ENCODE data around the gene KRTAP4-6. TPM values are rescaled to one million over a fixed set of nuclear protein-coding genes. Genes with fewer than 3 reads are reported as not detected.
A peak's percentile ranks its signal among the peaks of the same experiment; 100 is the strongest.
"Not testable (repeated sequence)": the region's sequence is repeated elsewhere in the genome, so short reads cannot be mapped to it uniquely, and the experiment has no call there.

Gene KRTAP4-6
- total RNA-seq (2021; fragmentation: NEBNext Ultra II Directional; extraction: Animal tissue kit (Norgen Biotek cat#: 25700)), result not detected
- long read RNA-seq, result 0 reads

GRCh38 chr17:41140360-41141131 lies at the start of gene KRTAP4-6:
KRTAP4-6 (minus strand) TSS chr17:41140544; CDS start chr17:41140487, 57 bp downstream.
- peaks cover 50% of the 10 kb centered on the region for H3K9me3 Mint-ChIP-seq
- DNase-seq, result peak; percentile 88
- peaks cover 52% of the 10 kb centered on the region for H3K36me3 Mint-ChIP-seq (ENCODE audit: low read depth)
- H3K4me3 Mint-ChIP-seq, result peak within 1 kb of the TSS; percentile 16; the same call in 1 of the 2 replicates
- H3K27ac Mint-ChIP-seq, result peak within 1 kb of the TSS; percentile 84
- TF ChIP-seq CTCF (IDR thresholded peaks at IDR 0.05), result no peak
- H3K4me1 Mint-ChIP-seq (ENCODE audit: low read depth), result peaks cover 23% of the 10 kb centered on the region
- H3K27me3 Mint-ChIP-seq (ENCODE audit: insufficient read depth), result no peaks in the 10 kb centered on the region

DNA sequence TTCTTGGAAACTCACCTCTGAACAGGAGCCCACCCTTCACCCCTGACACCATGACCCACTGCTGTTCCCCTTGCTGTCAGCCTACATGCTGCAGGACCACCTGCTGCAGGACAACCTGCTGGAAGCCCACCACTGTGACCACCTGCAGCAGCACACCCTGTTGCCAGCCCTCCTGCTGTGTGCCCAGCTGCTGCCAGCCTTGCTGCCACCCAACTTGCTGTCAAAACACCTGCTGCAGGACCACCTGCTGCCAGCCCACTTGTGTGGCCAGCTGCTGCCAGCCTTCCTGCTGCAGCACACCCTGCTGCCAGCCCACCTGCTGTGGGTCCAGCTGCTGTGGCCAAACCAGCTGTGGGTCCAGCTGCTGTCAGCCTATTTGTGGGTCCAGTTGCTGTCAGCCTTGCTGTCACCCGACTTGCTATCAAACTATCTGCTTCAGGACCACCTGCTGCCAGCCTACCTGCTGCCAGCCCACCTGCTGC lies 49.5 kb upstream of the KRTAP4-6 start, which contains the start of gene KRTAP9-1:
TSS of gene KRTAP9-1 (plus strand) at position 51 of the 482 bp plus-strand sequence. CDS start at position 51, 0 bp downstream.
- H3K4me1 Mint-ChIP-seq (ENCODE audit: low read depth); H3K4me3 Mint-ChIP-seq; H3K9me3 Mint-ChIP-seq; DNase-seq; H3K36me3 Mint-ChIP-seq (ENCODE audit: low read depth); H3K27me3 Mint-ChIP-seq (ENCODE audit: insufficient read depth); H3K27ac Mint-ChIP-seq: not testable (repeated sequence)

DNA sequence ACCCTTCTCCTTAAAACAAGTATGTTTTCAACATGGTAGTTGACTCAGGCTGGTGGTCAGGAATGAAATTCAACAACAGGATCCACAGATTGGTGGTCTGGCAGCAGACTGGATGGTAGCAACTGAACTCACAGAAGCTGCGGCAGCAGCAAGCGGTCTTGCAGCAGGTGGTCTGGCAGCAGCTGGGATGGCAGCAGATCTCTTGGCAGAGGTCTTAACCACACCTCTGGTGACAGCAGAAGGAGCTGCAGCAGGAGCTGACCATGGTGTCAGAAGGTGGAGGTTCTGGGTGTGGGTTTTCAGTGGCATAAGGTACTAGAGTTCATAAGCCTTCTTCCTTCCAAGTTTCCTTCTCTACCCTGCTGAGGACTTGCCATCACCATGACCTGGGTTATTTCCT lies 46.5 kb upstream of the KRTAP4-6 start:
- TF ChIP-seq CTCF (IDR thresholded peaks at IDR 0.05), result no peak
- Mint-ChIP-seq H3K27me3 (ENCODE audit: insufficient read depth) (peaks cover 12% of the 10 kb centered on the region), H3K9me3 (peaks cover 5% of the 10 kb centered on the region; the same call in 1 of the 2 replicates), H3K4me3 (no peak overlapping the region), H3K4me1 (ENCODE audit: low read depth) (peaks cover 5% of the 10 kb centered on the region; the same call in 1 of the 2 replicates), H3K36me3 (ENCODE audit: low read depth) (no peaks in the 10 kb centered on the region), H3K27ac (no peak overlapping the region)
- no peak for DNase-seq

- Mint-ChIP-seq H3K36me3 (ENCODE audit: low read depth) (no peaks in the 10 kb centered on the region), H3K4me3 (no peak overlapping the region), H3K27ac (no peak overlapping the region), H3K27me3 (ENCODE audit: insufficient read depth) (peaks cover 12% of the 10 kb centered on the region), H3K4me1 (ENCODE audit: low read depth) (peaks cover 11% of the 10 kb centered on the region), H3K9me3 (peaks cover 5% of the 10 kb centered on the region; the same call in 1 of the 2 replicates)
- TF ChIP-seq CTCF (IDR thresholded peaks at IDR 0.05), result no peak
- DNase-seq, result no peak
Observed at GRCh38 chr17:41185001-41185400, 44.7 kb upstream of the KRTAP4-6 start.

DNA sequence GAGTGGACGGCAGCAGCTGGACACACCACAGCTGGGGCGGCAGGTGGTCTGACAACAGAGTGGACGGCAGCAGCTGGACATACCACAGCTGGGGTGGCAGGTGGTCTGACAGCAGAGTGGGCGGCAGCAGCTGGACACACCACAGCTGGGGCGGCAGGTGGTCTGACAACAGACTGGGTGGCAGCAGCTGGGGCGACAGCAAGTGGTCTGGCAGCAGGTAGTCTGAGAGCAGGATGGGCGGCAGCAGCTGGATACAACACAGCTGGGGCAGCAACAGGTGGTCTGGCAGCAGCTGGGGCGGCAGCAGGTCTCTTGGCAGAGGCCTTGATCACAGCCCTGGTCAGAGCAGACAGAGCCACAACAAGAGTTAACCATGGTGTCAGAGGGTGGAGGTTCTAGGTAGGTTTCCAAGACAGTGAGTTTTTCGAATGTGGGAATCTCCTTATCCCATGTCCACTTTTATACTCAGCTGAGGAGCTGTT lies 44.2 kb upstream of the KRTAP4-6 start, which contains the start of gene KRTAP4-1:
TSS of gene KRTAP4-1 (minus strand) at position 432 of the 482 bp plus-strand sequence. CDS start at position 375, 57 bp downstream.
- no peak for TF ChIP-seq CTCF (IDR thresholded peaks at IDR 0.05)
- peaks cover 12% of the 10 kb centered on the region for H3K27me3 Mint-ChIP-seq (ENCODE audit: insufficient read depth)
- no peak for DNase-seq

More for the DNA sequence above, 44.2 kb upstream of the KRTAP4-6 start, which contains the start of gene KRTAP4-1:
- Mint-ChIP-seq H3K27ac (no peak within 1 kb of the TSS), H3K4me3 (no peak within 1 kb of the TSS), H3K9me3 (peaks cover 5% of the 10 kb centered on the region; the same call in 1 of the 2 replicates), H3K36me3 (ENCODE audit: low read depth) (no peaks in the 10 kb centered on the region), H3K4me1 (ENCODE audit: low read depth) (peaks cover 15% of the 10 kb centered on the region)

Measured in HFFc6 (cell line).